Tibial nerve (tissue), 4 donors: Measurements from ENCODE around the gene PGBD1. TPM values are rescaled to one million over a fixed set of nuclear protein-coding genes. Genes with fewer than 3 reads are reported as not detected.

Experiments used
- DNase-seq, 2 donors: peaks; one replicate each; pipeline ENCODE4 v3.0.0-alpha.2; 2019; ENCODE audit warnings: low spot score in 2 of 2
- H3K27ac ChIP-seq, 4 donors: fragments of 200-600 bp; sonication (generic) in 3 of 4; one replicate each; pipeline ENCODE4 v1.5.1; 2017 to 2019; ENCODE audit warnings: mild to moderate bottlenecking in 1 of 4
- H3K27me3 ChIP-seq, 2 donors: fragments of 200-600 bp; sonication (generic) in 1 of 2; one replicate each; pipeline versions ENCODE4 v1.5.1 to v1.6.0; 2017 to 2019
- H3K36me3 ChIP-seq, 3 donors: fragments of 200-600 bp; sonication (generic); one replicate each; pipeline ENCODE4 v1.5.1; 2018 to 2019
- H3K4me1 ChIP-seq, 4 donors: fragments of 200-600 bp; sonication (generic) in 3 of 4; one replicate each; pipeline ENCODE4 v1.5.1; 2017 to 2019
- H3K4me3 ChIP-seq, 4 donors: fragments of 200-600 bp; sonication (generic) in 3 of 4; one replicate each; pipeline ENCODE4 v1.5.1; 2017 to 2019; ENCODE audit warnings: mild to moderate bottlenecking in 1 of 4, moderate library complexity in 1 of 4
- H3K9me3 ChIP-seq, 4 donors: fragments of 200-600 bp; sonication (generic) in 3 of 4; one replicate each; pipeline ENCODE4 v1.5.1; 2017 to 2019
- CTCF ChIP-seq, 5 experiments: fragments of 200-600 bp in 3 of 5; fragments of 450-650 bp in 2 of 5; sonication (generic) in 3 of 5; IDR thresholded peaks; one replicate each; pipeline ENCODE4 v1.5.1; 2016 to 2019; ENCODE audit warnings: antibody characterized with exemption in 5 of 5, mild to moderate bottlenecking in 3 of 5, moderate library complexity in 2 of 5
- EP300 ChIP-seq, 2 donors: sonication (generic); formaldehyde crosslinking; IDR thresholded peaks; one replicate each; pipeline ENCODE4 v1.6.1; 2017; ENCODE audit warnings: antibody characterized with exemption in 2 of 2, mild to moderate bottlenecking in 1 of 2
- POLR2A ChIP-seq, 2 donors: fragments of 450-650 bp; IDR thresholded peaks; one replicate each; pipeline ENCODE4 v1.6.1; 2017; ENCODE audit warnings: antibody characterized with exemption in 2 of 2, mild to moderate bottlenecking in 2 of 2, moderate library complexity in 2 of 2
- WGBS, 2 donors: methylation state at CpG; one replicate each; pipeline ENCODE4 v1.1.5; 2018; 5-methylcytosine and 5-hydroxymethylcytosine counted together
- small RNA-seq: library from RNA; depleted of rRNA; stranded (forward); fragments of <200 nt; gene quantifications from one replicate; pipeline ENCODE3, GENCODE V24; 2016
- total RNA-seq, 4 donors: library from RNA; depleted of rRNA; stranded (reverse); fragments of >200 nt; gene quantifications; one replicate each; pipeline ENCODE4 v1.1.0, GENCODE V29; 2016

PGBD1 gene
- total RNA-seq, 4 donors from 2014 or later = 5.0 to 6.9 (median 6.5) TPM

- H3K4me1 ChIP-seq = peaks cover 0 to 37% (median 7%) of the 10 kb centered on the region in 4 donors
- peak overlapping the region; percentile 53 to 85 (median 61) for H3K4me3 ChIP-seq
- DNase-seq = no peak
- no peaks in the 10 kb centered on the region for H3K36me3 ChIP-seq
- H3K27ac ChIP-seq = peak overlapping the region; percentile 9 to 85 (median 74)
- 2% methylated on average over 9 of the region's 9 CpGs for WGBS, 2 donors
- no peaks in the 10 kb centered on the region for H3K27me3 ChIP-seq
- TF ChIP-seq CTCF (IDR thresholded peaks at IDR 0.05) = no peak
- H3K9me3 ChIP-seq = no peaks in the 10 kb centered on the region
These were observed 68.0 kb downstream of the PGBD1 start for GRCh38 chr6:28349344-28349891.

DNA sequence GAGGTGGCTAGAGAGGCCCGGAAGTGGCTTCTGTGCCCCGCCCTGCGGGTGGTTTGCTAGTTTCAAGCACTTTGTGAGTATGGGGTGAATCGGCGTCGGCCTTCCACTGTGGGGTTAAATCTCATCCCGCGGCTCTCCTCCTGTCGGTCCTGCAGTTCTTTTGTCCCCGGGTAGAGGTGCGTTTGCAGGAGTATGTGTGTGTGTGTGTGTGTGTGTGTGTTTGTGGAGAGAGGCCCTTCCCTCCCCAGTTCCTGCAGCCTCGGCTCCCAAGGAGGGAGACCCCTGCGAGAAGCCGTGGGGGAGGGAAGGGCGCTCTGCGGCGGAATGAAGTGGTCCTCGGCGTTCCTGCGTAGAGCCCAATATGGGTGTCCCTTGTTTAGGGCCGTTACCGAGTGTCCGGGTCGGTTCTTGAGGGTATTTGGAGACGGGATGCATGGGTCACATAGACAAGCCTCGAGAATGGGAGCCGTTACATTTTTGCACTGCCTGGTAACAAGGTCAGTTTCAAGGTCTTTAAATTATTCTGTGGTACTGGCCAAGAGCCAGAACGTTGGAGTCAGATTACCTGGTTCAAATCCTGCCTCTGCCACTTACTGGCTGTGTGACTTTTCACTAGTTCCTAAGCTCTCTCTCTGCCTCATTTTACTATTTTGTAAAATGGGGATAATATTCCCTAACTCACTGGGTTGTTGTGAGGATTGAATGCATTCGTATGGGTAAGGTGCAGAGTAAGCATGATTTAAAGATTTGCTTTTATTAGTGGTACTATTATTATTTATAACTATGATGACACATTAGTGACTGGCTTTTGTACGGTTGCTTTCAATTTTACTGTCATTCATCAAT lies 68.7 kb downstream of the PGBD1 start, which contains the start of gene ZKSCAN3:
TSS of gene ZKSCAN3 (plus strand) at position 56 of the 846 bp plus-strand sequence. CDS start 9,640 bp downstream, outside the sequence.
- no peaks in the 10 kb centered on the region for H3K9me3 ChIP-seq
- H3K36me3 ChIP-seq = no peaks in the 10 kb centered on the region
- peak within 1 kb of the TSS; percentile 53 to 85 (median 61) for H3K4me3 ChIP-seq
- H3K4me1 ChIP-seq = peaks cover 0 to 44% (median 8%) of the 10 kb centered on the region in 4 donors
- WGBS, 2 donors = 1% methylated on average over 25 to 30 of the region's 30 CpGs
- TF ChIP-seq EP300 (IDR thresholded peaks at IDR 0.05) = peak in 1 of 2 donors; percentile 50
- TF ChIP-seq CTCF (IDR thresholded peaks at IDR 0.05) = no peak
- TF ChIP-seq POLR2A (IDR thresholded peaks at IDR 0.05) = peak in 1 of 2 donors; percentile 11
- no peaks in the 10 kb centered on the region for H3K27me3 ChIP-seq
- peak; percentile 56 to 70 for DNase-seq
- peak within 1 kb of the TSS; percentile 9 to 85 (median 74) for H3K27ac ChIP-seq

GRCh38 chr6:28351087-28351486 lies 69.7 kb downstream of the PGBD1 start:
- H3K9me3 ChIP-seq = no peaks in the 10 kb centered on the region
- peaks cover 0 to 50% (median 13%) of the 10 kb centered on the region in 4 donors for H3K4me1 ChIP-seq
- no peak overlapping the region for H3K4me3 ChIP-seq
- DNase-seq = no peak
- 68 to 81% methylated on average over 2 of the region's 2 CpGs for WGBS, 2 donors
- TF ChIP-seq CTCF (IDR thresholded peaks at IDR 0.05) (no peak), EP300 (IDR thresholded peaks at IDR 0.05) (no peak), POLR2A (IDR thresholded peaks at IDR 0.05) (no peak)
- no peaks in the 10 kb centered on the region for H3K27me3 ChIP-seq
- no peaks in the 10 kb centered on the region for H3K36me3 ChIP-seq
- H3K27ac ChIP-seq = no peak overlapping the region

DNA sequence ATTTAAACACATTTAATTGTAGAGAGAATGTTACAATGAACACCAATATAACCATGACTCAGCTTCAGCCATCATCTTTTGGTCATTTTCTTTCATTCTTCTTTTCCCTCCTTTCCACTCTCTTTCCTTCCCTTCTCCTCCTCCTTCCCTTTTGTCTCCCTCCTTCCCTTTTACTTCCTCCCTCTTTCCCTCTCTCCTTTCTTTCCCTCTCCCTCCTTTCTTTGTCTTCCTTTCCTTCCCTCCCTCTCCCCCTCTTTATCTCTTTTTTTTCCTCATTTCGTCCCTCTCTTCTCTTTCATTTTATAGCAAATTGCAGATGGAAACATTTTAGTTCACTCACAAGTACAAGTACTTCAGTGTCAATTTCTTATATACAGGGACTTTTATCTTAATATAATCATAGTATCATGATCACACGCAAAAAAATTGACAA lies 70.1 kb downstream of the PGBD1 start:
- H3K36me3 ChIP-seq = no peaks in the 10 kb centered on the region
- H3K4me3 ChIP-seq = no peak overlapping the region
- no peaks in the 10 kb centered on the region for H3K27me3 ChIP-seq
- no peak for DNase-seq
- no peak overlapping the region for H3K27ac ChIP-seq
- WGBS, 2 donors = 64 to 78% methylated on average over 2 of the region's 2 CpGs
- peaks cover 0 to 55% (median 16%) of the 10 kb centered on the region in 4 donors for H3K4me1 ChIP-seq
- H3K9me3 ChIP-seq = no peaks in the 10 kb centered on the region
- TF ChIP-seq EP300 (IDR thresholded peaks at IDR 0.05) (no peak), POLR2A (IDR thresholded peaks at IDR 0.05) (no peak), CTCF (IDR thresholded peaks at IDR 0.05) (no peak)

Small RNA genes lying within 50 kb of the gene (small RNA-seq; reads per million reads assigned to genes)
- gene AL021997.1 (not detected), gene AL021997.2 (not detected)

Other genes with a start within 250 kb of the PGBD1 start
- gene ZNF165, start 201.0 kb upstream of the PGBD1 start, total RNA-seq = 1 to 10 TPM in 1 of 4 donors, under 1 TPM in 3; 0.30 to 2.2 (median 0.43) TPM
- 1 to 10 TPM in 3 of 4 donors, under 1 TPM in 1; 0.78 to 9.9 (median 3.6) TPM for gene ZSCAN16, start 157.0 kb upstream of the PGBD1 start, total RNA-seq
- 10 to 100 TPM; 19.8 to 38.4 (median 24.8) TPM for gene ZKSCAN8, start 139.7 kb upstream of the PGBD1 start, total RNA-seq
- 10 to 100 TPM; 11.9 to 22.2 (median 14.2) TPM for gene ZSCAN9, start 56.3 kb upstream of the PGBD1 start, total RNA-seq
- gene ZKSCAN4, start 29.3 kb upstream of the PGBD1 start, total RNA-seq = 1 to 10 TPM; 3.5 to 9.2 (median 7.3) TPM
- gene NKAPL, start 22.3 kb upstream of the PGBD1 start, total RNA-seq = 1 to 10 TPM; 1.2 to 4.2 (median 1.8) TPM
- gene ZSCAN26, start 14.4 kb upstream of the PGBD1 start, total RNA-seq = 10 to 100 TPM; 12.2 to 38.2 (median 23.7) TPM
- gene ZSCAN31, start 54.6 kb downstream of the PGBD1 start, total RNA-seq = 10 to 100 TPM in 2 of 4 donors, 1 to 10 TPM in 2; 6.3 to 12.8 (median 9.2) TPM
- gene ZKSCAN3, start 68.4 kb downstream of the PGBD1 start, total RNA-seq = 10 to 100 TPM in 1 of 4 donors, 1 to 10 TPM in 3; 4.5 to 15.1 (median 7.1) TPM
- gene ZSCAN12, start 118.2 kb downstream of the PGBD1 start, total RNA-seq = 1 to 10 TPM; 4.7 to 7.8 (median 7.2) TPM
- 1 to 10 TPM; 1.5 to 6.6 (median 2.6) TPM for gene ZSCAN23, start 161.9 kb downstream of the PGBD1 start, total RNA-seq
- gene GPX6, start 234.2 kb downstream of the PGBD1 start, total RNA-seq = not detected
- gene GPX5, start 244.3 kb downstream of the PGBD1 start, total RNA-seq = not detected